Liver (tissue), 3 donors: ENCODE measurements around the gene TYRO3.

Experiments
- EGR1 ChIP-seq, 2 donors: IDR thresholded peaks; 2 replicates each; pipeline ENCODE4 v1.6.1; 2016 to 2018; ENCODE audit warnings: antibody characterized with exemption in 2 of 2, low read depth in 2 of 2
- TF ChIP-seq, protein P1 (sequence below): fragments of 150-350 bp; IDR thresholded peaks from 2 replicates; pipeline ENCODE4 v1.5.1; 2017; ENCODE audit warnings: improper control_type of control experiment, low read depth, low read length; ENCODE audit not compliant: missing input control
- TF ChIP-seq, protein P2 (sequence below): IDR thresholded peaks from 2 replicates; pipeline ENCODE4 v1.6.1; 2016; ENCODE audit warnings: antibody characterized with exemption, mild to moderate bottlenecking
- donor health status: healthy.
- donor health status: healthy.

DNA sequence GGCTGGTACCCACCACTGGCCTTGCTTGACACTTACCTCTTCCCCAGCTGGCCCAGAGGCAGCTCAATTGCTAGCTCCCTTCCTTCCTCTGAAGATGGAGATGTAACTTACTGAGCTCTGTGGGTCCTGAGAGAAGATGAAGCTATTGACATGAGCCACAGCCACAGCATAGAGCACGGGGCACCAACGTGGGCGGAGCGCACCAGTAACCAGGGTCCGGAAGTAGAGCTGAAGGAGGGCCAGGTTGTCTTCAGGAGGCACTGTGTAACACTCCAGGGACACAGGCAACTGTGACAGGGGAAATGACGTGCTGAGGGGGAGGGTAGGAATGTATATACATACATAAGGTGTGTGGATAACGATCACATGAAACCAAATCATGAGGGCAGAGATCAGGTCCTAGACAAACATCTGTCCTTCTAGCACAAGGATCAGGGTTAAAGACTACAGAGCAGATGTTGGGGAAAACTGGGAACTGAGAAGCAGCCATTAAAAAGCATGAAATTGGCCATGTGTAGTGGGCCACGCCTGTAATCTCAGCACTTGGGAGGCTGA, 41.0 kb upstream of the TYRO3 start:
- TF ChIP-seq, protein P1, sequence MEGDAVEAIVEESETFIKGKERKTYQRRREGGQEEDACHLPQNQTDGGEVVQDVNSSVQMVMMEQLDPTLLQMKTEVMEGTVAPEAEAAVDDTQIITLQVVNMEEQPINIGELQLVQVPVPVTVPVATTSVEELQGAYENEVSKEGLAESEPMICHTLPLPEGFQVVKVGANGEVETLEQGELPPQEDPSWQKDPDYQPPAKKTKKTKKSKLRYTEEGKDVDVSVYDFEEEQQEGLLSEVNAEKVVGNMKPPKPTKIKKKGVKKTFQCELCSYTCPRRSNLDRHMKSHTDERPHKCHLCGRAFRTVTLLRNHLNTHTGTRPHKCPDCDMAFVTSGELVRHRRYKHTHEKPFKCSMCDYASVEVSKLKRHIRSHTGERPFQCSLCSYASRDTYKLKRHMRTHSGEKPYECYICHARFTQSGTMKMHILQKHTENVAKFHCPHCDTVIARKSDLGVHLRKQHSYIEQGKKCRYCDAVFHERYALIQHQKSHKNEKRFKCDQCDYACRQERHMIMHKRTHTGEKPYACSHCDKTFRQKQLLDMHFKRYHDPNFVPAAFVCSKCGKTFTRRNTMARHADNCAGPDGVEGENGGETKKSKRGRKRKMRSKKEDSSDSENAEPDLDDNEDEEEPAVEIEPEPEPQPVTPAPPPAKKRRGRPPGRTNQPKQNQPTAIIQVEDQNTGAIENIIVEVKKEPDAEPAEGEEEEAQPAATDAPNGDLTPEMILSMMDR: no peak
- TF ChIP-seq, protein P2, sequence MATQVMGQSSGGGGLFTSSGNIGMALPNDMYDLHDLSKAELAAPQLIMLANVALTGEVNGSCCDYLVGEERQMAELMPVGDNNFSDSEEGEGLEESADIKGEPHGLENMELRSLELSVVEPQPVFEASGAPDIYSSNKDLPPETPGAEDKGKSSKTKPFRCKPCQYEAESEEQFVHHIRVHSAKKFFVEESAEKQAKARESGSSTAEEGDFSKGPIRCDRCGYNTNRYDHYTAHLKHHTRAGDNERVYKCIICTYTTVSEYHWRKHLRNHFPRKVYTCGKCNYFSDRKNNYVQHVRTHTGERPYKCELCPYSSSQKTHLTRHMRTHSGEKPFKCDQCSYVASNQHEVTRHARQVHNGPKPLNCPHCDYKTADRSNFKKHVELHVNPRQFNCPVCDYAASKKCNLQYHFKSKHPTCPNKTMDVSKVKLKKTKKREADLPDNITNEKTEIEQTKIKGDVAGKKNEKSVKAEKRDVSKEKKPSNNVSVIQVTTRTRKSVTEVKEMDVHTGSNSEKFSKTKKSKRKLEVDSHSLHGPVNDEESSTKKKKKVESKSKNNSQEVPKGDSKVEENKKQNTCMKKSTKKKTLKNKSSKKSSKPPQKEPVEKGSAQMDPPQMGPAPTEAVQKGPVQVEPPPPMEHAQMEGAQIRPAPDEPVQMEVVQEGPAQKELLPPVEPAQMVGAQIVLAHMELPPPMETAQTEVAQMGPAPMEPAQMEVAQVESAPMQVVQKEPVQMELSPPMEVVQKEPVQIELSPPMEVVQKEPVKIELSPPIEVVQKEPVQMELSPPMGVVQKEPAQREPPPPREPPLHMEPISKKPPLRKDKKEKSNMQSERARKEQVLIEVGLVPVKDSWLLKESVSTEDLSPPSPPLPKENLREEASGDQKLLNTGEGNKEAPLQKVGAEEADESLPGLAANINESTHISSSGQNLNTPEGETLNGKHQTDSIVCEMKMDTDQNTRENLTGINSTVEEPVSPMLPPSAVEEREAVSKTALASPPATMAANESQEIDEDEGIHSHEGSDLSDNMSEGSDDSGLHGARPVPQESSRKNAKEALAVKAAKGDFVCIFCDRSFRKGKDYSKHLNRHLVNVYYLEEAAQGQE: no peak
- TF ChIP-seq EGR1 (IDR thresholded peaks at IDR 0.05; ENCODE audit: low read depth in 2 of 2): no peak
